GM19099 (cell line): ENCODE measurements around the gene PPP4R2.

ENCODE experiments used
- POLR2A ChIP-seq: IDR thresholded peaks from 3 replicates; pipeline ENCODE4 v1.6.1; 2011; ENCODE audit warnings: low read depth; ENCODE audit not compliant: insufficient read length; ENCODE audit errors: extremely low read depth

The PPP4R2 gene

DNA sequence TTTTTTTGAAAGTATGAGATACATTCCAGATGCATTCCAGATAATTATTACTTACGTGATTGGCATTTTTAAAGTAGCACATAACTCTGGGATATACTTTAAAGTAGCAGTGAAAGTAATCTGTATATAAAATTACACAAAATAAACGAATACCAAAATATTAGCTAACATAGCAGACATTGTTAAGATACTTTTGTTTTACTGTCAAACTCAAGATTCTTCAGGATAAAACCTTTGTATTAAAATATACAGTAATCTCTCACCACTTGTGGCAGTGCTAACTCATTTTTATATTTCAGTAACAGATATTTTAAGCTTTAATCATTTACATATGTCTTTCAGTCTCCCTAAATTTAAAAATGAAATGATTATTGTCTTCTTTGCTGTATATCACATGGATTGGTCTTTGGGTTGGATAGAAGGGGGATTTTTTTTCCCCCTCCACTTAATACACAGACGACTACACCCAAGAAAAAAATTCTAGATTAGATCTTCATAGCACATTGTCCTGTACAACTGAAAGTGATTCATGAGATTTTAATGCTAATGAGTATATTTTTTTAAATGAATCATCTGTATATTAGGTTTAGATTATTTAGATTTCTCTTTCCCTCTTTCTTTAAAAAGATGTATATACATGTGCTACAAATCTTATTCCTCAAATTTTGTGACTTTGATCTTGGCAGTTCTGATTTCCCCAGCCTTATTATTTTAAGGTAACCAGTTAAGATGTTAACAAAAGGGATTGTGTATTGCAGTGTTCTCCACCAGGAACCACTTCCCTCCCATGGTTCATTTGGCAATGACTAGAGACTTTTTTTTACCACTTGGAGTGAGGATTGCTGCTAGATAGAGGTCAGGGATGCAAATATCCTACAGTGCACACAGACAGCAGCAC is 40.3 kb downstream of the PPP4R2 start:
- no peak for TF ChIP-seq POLR2A

DNA sequence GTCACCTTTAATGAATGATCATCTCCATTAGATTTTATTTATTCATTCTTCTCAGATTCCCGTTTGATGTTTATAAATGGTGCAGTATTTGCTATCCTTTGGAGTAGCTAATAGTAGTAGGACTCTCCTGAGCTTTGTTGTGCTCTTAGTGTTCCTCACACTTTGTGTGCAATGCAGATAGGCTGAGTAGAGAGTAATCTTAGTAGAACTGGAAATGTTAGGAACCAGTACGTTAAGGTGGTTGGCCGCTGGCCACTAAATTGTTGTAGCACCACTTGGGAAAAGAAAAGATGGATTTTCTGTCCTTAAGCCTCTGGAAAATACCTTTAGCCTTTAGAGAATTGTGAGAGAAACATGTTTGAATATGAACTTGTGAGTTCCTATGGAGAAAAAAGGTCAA is 44.9 kb downstream of the PPP4R2 start:
- TF ChIP-seq POLR2A: no peak

DNA sequence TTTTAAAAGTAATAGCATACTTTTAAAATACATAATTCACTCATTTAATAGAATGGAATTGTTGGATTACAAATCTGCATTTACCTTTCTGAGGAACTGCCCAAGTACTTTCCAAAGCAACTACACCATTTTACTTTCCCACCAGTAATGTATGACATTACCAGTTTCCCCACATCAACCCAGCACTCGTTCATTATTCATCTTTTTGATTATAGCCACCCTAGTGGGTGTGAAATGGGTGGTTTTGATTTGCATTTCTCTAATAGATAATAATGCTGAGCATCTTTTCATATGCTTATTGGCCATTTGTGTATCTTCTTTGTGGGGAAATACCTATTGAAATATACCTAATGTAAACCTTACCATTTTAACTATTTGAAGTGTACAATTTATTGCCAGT is 46.8 kb downstream of the PPP4R2 start:
- no peak for TF ChIP-seq POLR2A

DNA sequence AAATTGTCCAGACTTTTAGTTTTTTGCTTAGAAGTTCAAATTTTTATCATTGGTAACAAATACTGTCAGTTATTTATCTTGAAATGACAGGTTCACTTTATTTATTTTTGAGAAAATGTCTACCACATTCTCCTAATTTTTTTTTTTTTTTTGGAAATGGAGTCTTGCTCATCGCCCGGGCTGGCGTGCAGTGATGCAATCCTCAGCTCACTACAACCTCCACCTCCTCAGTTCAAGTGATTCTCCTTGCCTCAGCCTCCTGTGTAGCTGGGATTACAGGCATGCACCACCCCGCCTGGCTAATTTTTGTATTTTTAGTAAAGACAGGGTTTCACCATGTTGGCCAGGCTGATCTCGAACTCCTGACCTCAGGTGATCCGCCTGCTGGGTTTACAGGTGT is 48.8 kb downstream of the PPP4R2 start:
- TF ChIP-seq POLR2A: no peak

DNA sequence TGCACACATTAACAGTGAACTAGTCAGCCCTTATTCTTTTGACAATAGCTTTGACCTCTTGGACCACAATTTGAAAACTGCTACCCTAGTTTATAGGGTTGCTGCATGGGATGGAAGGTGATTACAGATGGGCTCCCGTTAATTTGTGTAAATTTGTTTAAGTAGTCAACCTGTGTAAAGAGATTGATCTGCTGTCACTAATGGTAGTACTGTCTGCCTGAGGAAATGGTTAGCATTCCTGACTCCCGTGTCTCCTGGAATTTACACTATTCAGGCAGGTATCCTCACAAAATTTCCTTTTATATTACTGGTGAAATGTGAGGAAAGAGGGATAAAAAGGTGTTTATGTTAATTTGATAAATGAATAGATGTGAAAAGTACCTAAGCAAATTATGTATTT is 49.6 kb downstream of the PPP4R2 start:
- no peak for TF ChIP-seq POLR2A

DNA sequence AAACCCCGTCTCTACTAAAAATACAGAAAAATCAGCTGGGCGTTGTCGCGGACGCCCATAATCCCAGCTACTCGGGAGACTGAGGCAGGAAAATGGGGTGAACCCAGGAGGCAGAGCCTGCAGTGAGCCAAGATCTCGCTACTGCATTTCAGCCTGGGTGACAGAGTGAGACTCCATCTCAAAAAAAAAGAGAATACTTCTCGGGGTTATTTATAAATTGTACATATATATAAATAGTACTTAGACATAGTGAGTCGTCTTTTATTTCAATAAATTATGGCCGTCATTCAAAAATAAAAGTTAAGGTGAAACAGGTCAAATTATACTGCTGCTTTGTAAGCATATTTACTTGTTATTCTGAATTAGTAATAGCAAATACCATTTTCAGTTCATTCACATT is 52.7 kb downstream of the PPP4R2 start:
- TF ChIP-seq POLR2A: no peak

DNA sequence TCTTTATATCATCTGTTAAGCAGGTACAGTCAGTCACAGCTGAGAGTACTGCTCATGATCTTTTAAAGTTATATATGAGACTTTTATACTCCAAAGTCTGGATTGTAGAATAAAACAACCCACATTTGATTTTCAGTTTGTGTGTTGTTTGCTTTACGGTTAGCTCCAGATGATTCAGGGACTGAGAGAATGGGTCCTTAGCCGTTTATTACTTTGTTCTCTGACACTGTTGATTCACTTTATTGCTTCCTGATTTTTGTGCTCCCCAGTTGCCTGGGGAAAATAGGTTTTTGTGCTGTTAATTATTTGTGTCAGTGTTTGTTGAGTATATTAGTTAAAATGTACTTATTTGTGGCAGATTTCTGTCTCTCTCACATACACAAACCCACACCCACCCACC is 56.2 kb downstream of the PPP4R2 start:
- TF ChIP-seq POLR2A: no peak

DNA sequence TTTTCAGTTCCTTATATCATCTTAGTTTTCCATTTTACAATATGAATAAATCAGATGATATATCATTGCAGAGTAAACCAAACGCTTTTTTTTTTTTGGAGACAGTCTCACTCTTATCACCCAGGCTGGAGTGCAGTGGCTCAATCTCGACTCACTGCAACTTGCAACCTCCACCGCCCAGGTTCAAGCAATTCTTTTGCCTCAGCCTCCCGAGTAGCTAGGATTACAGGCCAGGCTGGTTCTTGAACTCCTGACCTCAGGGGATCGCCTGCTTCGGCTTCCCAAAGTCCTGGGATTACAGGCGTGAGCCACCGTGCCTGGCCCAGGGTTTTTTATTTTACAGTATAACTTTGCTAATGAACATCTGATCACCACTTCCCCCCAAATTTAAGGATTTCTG is 59.0 kb downstream of the PPP4R2 start:
- TF ChIP-seq POLR2A: no peak

DNA sequence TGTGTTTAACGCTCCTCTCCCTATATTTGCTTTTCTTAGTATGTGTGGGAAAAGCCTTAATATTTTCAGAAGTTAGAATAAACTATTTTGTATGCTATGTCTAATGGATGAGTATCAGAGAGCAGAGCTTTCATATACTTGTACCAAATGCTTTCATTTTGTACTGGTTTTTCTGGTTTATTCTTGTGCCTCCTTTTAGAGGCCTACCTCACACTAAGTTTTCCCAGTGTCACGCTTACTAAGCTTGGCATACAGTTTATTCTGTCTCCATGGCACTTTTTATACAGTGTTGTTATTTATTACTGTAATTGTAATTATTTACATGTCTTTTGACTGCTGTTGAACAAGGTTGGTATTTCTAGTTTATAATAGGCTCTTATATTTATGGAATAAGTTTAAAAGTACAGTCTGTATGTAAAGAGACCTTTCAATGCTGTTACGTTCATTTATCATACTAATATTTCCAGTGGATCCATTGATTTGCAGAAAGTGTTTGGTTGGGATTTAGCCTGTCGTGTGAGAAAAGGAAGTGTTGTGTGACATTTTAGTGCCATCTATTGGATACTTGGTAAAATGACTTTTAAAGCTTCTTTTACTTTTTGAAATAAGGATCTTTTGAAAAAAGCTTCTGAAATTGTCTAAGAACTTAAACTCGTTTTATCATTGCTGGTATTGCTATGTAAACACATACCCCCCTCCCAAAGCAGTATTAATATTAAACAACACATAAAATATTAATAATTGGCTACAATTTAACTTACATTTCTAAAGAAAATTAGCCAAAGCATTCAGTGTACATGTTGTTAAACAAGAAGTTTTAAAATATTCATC is 59.6 kb downstream of the PPP4R2 start:
- no peak for TF ChIP-seq POLR2A

DNA sequence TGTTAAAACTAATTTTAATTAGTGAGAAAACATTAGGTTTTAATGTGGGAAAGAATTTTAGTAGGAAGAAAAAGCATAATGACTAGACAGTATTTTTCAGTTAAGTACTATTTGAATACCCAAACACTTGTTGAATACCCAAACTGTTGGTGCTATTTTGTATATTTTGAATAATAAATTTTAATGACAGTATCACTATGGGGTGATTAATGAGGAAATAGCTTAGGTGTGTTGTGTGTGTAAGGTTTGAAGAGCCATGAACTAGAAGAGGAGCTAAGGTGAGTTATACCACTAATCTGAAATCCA is 60.2 kb downstream of the PPP4R2 start:
- TF ChIP-seq POLR2A: no peak

DNA sequence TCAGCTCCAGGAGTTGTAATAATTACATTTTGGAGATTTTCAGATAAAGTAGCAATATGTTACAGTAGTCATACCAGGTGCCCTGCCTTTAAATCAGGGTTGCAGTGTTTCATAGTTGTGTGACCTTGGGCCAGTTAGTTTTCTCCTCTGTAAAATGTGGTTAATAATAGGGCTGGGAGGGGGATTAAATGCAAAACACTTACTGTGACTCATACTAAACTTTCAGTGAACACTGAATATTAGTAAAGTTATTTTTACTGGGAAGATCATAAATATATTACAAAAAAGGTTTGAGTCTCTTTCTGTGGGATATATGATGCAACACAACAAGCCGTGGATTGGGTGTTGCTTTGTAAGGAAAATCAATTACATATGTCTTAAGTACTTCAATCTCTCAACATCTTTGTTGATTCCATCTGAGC is 63.7 kb downstream of the PPP4R2 start:
- no peak for TF ChIP-seq POLR2A

DNA sequence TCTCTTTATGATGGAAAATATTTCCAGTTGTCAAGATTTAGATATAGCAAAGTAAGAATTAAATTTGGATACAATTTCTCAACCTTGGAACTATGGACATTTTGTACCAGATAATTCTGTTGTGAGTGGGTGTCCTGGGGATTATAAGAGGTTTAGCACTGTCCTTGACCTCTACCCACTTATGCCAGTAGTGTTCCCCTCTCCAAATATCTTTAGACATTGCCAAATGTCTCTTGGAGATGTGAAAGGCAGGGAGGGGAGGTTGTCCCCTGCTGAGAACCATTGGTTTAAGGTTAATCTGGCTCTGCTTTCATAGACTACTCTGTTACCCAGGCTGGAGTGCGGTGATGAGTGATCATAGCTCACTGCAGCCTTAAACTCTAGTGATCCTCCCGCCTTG is 64.8 kb downstream of the PPP4R2 start, which contains the start of gene EBLN2:
Gene EBLN2 (plus strand): TSS at position 244 of the 400 bp plus-strand sequence. CDS start 423 bp downstream, outside the sequence.
- TF ChIP-seq POLR2A: no peak

DNA sequence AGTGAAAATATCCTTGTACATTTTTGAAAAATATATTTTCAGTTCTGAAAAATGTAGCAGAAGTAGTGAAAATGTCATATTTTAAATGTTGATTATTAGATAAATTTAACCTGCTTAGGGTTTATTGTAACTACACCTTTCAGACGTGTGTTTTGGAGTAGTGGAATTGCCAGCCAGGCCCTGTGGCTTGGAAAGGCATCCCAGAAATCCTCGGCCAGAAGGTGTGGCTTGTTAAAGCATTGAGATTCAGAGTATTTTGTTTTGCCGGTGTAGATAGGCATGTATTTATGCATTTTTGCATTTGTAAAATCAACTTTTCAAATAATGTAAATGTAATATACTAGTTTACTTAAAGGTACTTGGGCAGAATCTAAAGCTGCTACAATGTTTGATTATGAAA is 71.8 kb downstream of the PPP4R2 start:
- TF ChIP-seq POLR2A: no peak

DNA sequence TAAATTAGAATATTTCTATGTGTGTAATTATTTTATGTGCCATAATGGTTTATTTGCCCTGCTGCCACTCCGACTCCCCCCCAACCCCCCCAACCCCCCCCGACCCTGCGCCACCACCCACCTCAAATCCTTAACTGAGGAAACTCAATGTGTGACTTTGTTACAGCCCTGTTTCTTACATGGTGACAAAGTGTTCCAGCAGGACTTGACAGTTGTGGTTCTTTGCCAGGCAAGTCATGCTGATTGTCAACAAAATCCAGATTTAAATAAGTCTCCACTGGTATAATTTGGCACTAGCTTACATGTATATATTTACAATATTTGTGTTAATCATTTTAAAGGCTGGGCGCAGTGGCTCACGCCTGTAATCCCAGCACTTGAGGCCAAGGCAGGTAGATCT is 72.6 kb downstream of the PPP4R2 start:
- TF ChIP-seq POLR2A: no peak

DNA sequence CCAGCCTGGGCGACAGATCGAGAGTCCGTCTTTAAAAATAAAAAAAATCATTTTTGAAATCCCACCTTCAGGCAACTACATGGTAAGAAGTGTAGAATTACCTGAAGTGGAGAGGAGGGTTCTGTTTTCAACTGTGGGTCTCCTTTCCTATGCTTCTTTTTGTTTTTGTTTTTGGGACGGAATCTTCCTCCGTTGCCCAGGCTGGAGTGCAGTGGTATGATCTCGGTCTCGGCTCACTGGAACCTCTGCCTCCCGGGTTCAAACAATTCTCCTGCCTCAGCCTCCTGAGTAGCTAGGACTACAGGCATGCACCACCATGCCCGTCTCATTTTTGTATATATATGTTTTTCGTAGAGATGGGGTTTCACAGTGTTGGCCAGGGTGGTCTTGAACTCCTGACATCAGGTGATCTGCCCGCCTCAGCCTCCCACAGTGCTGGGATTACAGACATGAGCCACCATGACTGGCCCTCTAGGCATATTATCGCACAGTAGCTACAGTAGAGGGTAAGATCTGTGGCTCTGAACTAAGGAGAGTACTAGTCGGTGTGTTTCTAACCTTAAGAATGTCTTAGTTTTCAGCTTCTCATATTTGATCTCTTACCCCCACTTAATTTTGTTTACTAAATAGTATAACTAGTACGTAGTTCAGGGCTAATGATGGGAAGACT is 73.3 kb downstream of the PPP4R2 start:
- no peak for TF ChIP-seq POLR2A
